ENCODE data around the gene S100A4. TPM values are rescaled to one million over a fixed set of nuclear protein-coding genes. Genes with fewer than 3 reads are reported as not detected.
"Not testable (repeated sequence)": the region's sequence is repeated elsewhere in the genome, so short reads cannot be mapped to it uniquely, and the experiment has no call there.

Gene S100A4
- total and polyA plus RNA-seq, 7 donors: 27.0 to 155 (median 54.7) TPM

- H3K4me1 ChIP-seq: no peaks in the 10 kb centered on the region
- H3K9me3 ChIP-seq: no peaks in the 10 kb centered on the region
- H3K27ac ChIP-seq: no peak overlapping the region
- WGBS, 3 donors: 92 to 95% (median 93%) methylated on average over 4 of the region's 4 CpGs
- no peak overlapping the region for H3K4me3 ChIP-seq
- no peaks in the 10 kb centered on the region for H3K36me3 ChIP-seq (ENCODE audit: insufficient read depth in 1 of 2, low read depth in 1 of 2)
- TF ChIP-seq, protein P1, sequence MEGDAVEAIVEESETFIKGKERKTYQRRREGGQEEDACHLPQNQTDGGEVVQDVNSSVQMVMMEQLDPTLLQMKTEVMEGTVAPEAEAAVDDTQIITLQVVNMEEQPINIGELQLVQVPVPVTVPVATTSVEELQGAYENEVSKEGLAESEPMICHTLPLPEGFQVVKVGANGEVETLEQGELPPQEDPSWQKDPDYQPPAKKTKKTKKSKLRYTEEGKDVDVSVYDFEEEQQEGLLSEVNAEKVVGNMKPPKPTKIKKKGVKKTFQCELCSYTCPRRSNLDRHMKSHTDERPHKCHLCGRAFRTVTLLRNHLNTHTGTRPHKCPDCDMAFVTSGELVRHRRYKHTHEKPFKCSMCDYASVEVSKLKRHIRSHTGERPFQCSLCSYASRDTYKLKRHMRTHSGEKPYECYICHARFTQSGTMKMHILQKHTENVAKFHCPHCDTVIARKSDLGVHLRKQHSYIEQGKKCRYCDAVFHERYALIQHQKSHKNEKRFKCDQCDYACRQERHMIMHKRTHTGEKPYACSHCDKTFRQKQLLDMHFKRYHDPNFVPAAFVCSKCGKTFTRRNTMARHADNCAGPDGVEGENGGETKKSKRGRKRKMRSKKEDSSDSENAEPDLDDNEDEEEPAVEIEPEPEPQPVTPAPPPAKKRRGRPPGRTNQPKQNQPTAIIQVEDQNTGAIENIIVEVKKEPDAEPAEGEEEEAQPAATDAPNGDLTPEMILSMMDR (IDR thresholded peaks at IDR 0.05): no peak
- peaks cover 0 to 3% (median 0%) of the 10 kb centered on the region in 3 donors for H3K27me3 ChIP-seq (ENCODE audit: insufficient read depth in 3 of 3, low read length in 2 of 3)
- ATAC-seq (no peak), DNase-seq (no peak)
- intact Hi-C loops (cut with DNase I): no loop called here
Observed at GRCh38 chr1:153520818-153521476, 24.7 kb downstream of the S100A4 start.

GRCh38 chr1:153520137-153520691 is 25.4 kb downstream of the S100A4 start:
- H3K27ac ChIP-seq; intact Hi-C loops (cut with DNase I): not testable (repeated sequence)
- WGBS, 3 donors: 86 to 92% (median 87%) methylated on average over 4 to 5 of the region's 5 CpGs

DNA sequence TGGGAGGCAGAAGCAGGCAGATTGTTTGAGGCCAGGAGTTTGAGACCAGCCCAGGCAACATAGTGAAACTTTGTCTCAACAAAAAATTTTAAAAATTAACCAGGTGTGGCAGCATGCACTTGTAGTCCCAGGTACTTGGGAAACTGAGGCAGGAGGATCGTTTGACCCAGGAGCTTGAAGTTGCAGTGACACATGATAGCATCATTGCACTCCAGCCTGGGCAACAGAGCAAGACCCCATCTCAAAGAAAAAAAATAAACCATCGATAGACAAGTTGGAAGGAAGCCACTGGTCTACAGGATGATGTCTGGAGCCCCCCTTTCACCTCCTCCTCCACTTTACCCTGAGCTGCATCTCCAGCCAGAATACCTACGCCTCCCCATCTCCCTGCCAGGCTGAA is 26.4 kb downstream of the S100A4 start:
- Histone ChIP-seq H3K27ac (no peak overlapping the region), H3K36me3 (ENCODE audit: insufficient read depth in 1 of 2, low read depth in 1 of 2) (no peaks in the 10 kb centered on the region), H3K9me3 (no peaks in the 10 kb centered on the region), H3K4me3 (no peak overlapping the region), H3K27me3 (ENCODE audit: insufficient read depth in 3 of 3, low read length in 2 of 3) (peaks cover 0 to 3% (median 0%) of the 10 kb centered on the region in 3 donors), H3K4me1 (no peaks in the 10 kb centered on the region)
- ATAC-seq (no peak), DNase-seq (no peak)
- 78 to 89% (median 82%) methylated on average over 3 of the region's 3 CpGs for WGBS, 3 donors
- TF ChIP-seq, protein P1 (IDR thresholded peaks at IDR 0.05): no peak
- intact Hi-C loops (cut with DNase I): loop anchor here in 1 of 2 donors (10.0 kb wide), 1 partner anchor 226 kb away; no protein-coding TSS in a partner anchor

More at GRCh38 chr1:153520137-153520691, 25.4 kb downstream of the S100A4 start:
- DNase-seq; H3K36me3 ChIP-seq (ENCODE audit: insufficient read depth in 1 of 2, low read depth in 1 of 2); H3K27me3 ChIP-seq (ENCODE audit: insufficient read depth in 3 of 3, low read length in 2 of 3); ATAC-seq; H3K9me3 ChIP-seq; H3K4me3 ChIP-seq; H3K4me1 ChIP-seq: not testable (repeated sequence)

DNA sequence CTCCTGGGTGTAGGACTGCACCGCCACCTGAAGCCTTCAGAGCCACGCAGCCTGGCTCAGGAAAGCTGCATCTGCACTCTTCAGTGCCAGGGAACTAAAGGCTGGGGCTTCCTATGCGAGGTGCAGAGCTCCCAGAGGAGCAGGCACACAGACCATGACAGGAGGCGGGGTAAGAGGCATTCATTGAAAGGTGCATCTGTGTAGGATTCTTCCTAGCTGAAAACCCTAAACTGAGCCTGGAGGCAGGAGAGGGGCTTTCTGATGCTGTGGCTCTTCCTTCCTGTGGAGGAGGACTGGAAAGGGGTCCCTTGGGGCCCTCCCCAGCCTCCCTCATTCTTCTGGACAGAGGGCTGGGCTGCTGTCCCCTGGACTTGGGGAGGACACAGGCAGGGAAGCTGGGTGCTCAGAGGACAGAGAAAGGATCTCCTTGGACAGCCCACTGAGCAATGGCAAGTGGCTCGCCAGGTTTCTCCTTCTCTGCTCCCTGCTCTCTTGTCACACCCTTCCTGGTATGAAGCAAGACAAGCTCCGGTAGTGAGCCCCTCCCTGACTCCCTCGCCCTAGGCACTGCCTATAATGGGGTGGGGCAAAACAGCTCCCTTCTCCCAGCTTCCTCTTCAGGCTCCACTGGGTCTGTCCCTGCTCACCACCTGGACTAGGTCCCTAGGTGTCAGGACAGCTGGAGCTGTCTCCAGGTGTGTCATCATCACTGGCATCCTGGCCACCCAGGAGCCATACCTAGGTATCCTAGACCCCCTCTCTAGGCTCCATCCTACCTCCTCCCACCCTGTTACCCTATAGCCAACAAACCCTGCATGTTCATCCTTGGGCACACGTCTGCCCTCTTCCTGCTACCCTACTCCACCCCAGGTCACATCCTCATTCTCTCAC is 29.9 kb downstream of the S100A4 start:
- Histone ChIP-seq H3K4me1 (peaks cover 4% of the 10 kb centered on the region), H3K9me3 (no peaks in the 10 kb centered on the region), H3K36me3 (ENCODE audit: insufficient read depth in 1 of 2, low read depth in 1 of 2) (no peaks in the 10 kb centered on the region), H3K27me3 (ENCODE audit: insufficient read depth in 3 of 3, low read length in 2 of 3) (peaks cover 0 to 3% (median 0%) of the 10 kb centered on the region in 3 donors), H3K4me3 (no peak overlapping the region), H3K27ac (no peak overlapping the region)
- peak in 1 of 4 donors; percentile 16 for ATAC-seq
- TF ChIP-seq, protein P1 (IDR thresholded peaks at IDR 0.05): no peak
- no peak for DNase-seq
- intact Hi-C loops (cut with DNase I): loop anchor here in 1 of 2 donors (10.0 kb wide), 1 partner anchor 229 kb away; no protein-coding TSS in a partner anchor
- WGBS, 3 donors: 57 to 63% (median 60%) methylated on average over 8 of the region's 8 CpGs

DNA sequence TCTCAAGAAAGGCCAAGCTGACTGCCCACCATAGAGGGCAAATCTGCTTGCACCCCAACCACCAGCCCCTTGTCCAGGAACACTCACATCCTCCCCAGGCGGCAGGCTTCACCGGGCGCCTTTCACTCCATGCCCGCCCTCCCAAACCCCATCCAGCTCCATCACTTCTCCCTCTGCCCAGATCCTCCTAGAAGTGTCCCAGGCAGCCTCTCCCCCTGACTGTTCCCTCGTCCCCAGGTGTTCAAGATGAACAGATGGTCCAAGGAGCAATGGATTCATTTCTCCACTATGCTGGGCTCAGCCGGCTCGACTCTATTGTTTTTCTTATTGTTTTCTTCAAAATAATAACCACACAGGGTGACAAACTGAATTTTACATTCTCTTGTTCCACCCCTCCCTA is 31.9 kb downstream of the S100A4 start:
- no peak for DNase-seq
- peaks cover 4% of the 10 kb centered on the region for H3K4me1 ChIP-seq
- no peaks in the 10 kb centered on the region for H3K27me3 ChIP-seq (ENCODE audit: insufficient read depth in 3 of 3, low read length in 2 of 3)
- intact Hi-C loops (cut with DNase I): loop anchor here (5.0 to 10.0 kb wide), 2 partner anchors 104 to 231 kb away; partner anchors contain the start of gene S100A14 (in 2 of the 2)
- H3K4me3 ChIP-seq: no peak overlapping the region
- TF ChIP-seq, protein P1 (IDR thresholded peaks at IDR 0.05): no peak
- 90 to 95% (median 93%) methylated on average over 7 of the region's 7 CpGs for WGBS, 3 donors
- no peak for ATAC-seq
- H3K27ac ChIP-seq: no peak overlapping the region
- no peaks in the 10 kb centered on the region for H3K9me3 ChIP-seq
- H3K36me3 ChIP-seq (ENCODE audit: insufficient read depth in 1 of 2, low read depth in 1 of 2): no peaks in the 10 kb centered on the region
